HG02885 (cell line): ENCODE results near the gene SUSD1.
A peak's percentile ranks its signal among the peaks of the same experiment; 100 is the strongest.

ENCODE experiments used
- ATAC-seq: cut with Tn5 transposase; IDR thresholded peaks from one replicate; pipeline ENCODE4 v1.9.1; 2021; ENCODE audit warnings: mild to moderate bottlenecking; ENCODE audit not compliant: unreplicated experiment, poor library complexity

SUSD1 gene

GRCh38 chr9:112174222-112174964 is 704 bp downstream of the SUSD1 start:
- peak; percentile 90 for ATAC-seq

GRCh38 chr9:112173489-112174221 is 1.4 kb downstream of the SUSD1 start:
- ATAC-seq, result no peak

- ATAC-seq, result no peak
Observed at GRCh38 chr9:112170968-112171367, 4.1 kb downstream of the SUSD1 start.

- no peak for ATAC-seq
Observed at GRCh38 chr9:112170235-112170634, 4.9 kb downstream of the SUSD1 start.

GRCh38 chr9:112169368-112169767 is 5.7 kb downstream of the SUSD1 start:
- no peak for ATAC-seq

GRCh38 chr9:112168197-112168596 is 6.9 kb downstream of the SUSD1 start:
- ATAC-seq, result no peak

- ATAC-seq, result no peak
Observed at GRCh38 chr9:112166176-112167140, 8.6 kb downstream of the SUSD1 start.

GRCh38 chr9:112162621-112163413 is 12.3 kb downstream of the SUSD1 start:
- ATAC-seq, result no peak

- ATAC-seq, result no peak
Observed at GRCh38 chr9:112159781-112160180, 15.3 kb downstream of the SUSD1 start.

- ATAC-seq, result no peak
Observed at GRCh38 chr9:112158656-112159367, 16.3 kb downstream of the SUSD1 start.

- ATAC-seq, result no peak
Observed at GRCh38 chr9:112157961-112158360, 17.1 kb downstream of the SUSD1 start.

GRCh38 chr9:112157087-112157486 is 18.0 kb downstream of the SUSD1 start:
- ATAC-seq, result no peak

- no peak for ATAC-seq
Observed at GRCh38 chr9:112149211-112149610, 25.9 kb downstream of the SUSD1 start.

GRCh38 chr9:112145886-112146285 is 29.2 kb downstream of the SUSD1 start:
- ATAC-seq, result no peak

GRCh38 chr9:112144807-112145206 is 30.3 kb downstream of the SUSD1 start:
- ATAC-seq, result no peak

GRCh38 chr9:112142420-112142819 is 32.7 kb downstream of the SUSD1 start:
- no peak for ATAC-seq

- peak; percentile 16 for ATAC-seq
Observed at GRCh38 chr9:112140936-112141335, 34.2 kb downstream of the SUSD1 start.

GRCh38 chr9:112137066-112137465 is 38.0 kb downstream of the SUSD1 start:
- no peak for ATAC-seq

GRCh38 chr9:112135706-112136105 is 39.4 kb downstream of the SUSD1 start:
- no peak for ATAC-seq
